Hepatocyte (in vitro differentiated cells): ENCODE results near the gene LILRA6.

Experiments
- EZH2 ChIP-seq: fragments of 200-600 bp; sonication (generic); IDR thresholded peaks from 2 replicates; pipeline ENCODE4 v1.6.1; 2016; ENCODE audit warnings: antibody characterized with exemption, mild to moderate bottlenecking, borderline replicate concordance
- EZH2phosphoT487 ChIP-seq: fragments of 200-600 bp; sonication (generic); IDR thresholded peaks from one replicate; pipeline ENCODE4 v1.6.1; 2018; ENCODE audit warnings: antibody characterized with exemption, mild to moderate bottlenecking, low read depth, moderate library complexity; ENCODE audit not compliant: unreplicated experiment, severe bottlenecking

DNA sequence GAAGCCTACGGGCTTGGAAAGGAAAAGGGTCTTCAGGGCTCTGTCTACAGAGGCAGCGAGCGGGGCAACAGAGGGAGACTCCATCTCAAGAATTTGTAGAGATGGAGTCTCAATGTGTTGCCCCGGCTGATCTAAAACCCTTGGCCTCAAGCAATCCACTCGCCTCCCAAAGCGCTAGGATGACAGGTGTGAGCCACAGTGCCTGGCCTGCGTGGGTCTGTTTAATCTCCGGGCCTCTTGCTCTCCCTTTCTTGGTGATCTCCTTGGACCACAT is 33.9 kb downstream of the LILRA6 start:
- TF ChIP-seq EZH2phosphoT487 (no peak), EZH2 (no peak)
